Activated T-helper 9 cell treated with anti-CD3 and anti-CD28 coated beads, Interleukin-2, amount 50 U/mL, for 16 hours (primary cell): ENCODE results near the gene NACA.

Experiments
- DNase-seq: peaks from one replicate; pipeline ENCODE4 v3.0.0-alpha.2; 2020; ENCODE audit warnings: low read depth

Gene NACA

GRCh38 chr12:56687223-56688128, 37.6 kb downstream of the NACA start:
- DNase-seq = peak; percentile 46

DNA sequence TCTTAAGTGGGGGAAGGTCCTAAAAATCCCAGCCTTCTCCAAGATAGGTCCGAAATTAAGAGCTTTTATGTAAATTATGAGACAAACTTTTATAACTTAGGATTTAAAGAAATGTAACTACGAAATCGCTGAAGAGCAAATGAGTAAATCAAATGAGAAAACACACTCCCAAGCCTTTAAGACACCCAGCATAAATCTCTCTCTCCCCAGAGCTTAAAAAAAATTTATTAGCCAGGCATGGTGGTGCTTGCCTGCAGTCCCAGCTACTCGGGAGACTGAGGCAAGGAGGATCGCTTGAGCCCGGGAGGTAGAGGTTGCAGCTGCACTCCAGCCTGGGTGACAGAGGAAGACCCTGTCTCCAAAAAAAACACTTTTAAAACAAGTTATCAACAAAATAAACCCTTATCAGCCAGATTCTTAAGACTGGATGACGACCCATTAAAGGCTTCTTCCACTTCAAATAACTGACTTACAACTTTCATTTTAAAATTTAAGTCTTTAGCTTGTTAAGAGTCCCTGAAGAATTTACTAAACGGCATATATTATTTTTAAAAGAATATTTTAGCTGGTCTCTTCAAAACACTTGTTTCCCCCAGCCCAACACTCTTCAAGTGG, 40.2 kb downstream of the NACA start:
- no peak for DNase-seq

DNA sequence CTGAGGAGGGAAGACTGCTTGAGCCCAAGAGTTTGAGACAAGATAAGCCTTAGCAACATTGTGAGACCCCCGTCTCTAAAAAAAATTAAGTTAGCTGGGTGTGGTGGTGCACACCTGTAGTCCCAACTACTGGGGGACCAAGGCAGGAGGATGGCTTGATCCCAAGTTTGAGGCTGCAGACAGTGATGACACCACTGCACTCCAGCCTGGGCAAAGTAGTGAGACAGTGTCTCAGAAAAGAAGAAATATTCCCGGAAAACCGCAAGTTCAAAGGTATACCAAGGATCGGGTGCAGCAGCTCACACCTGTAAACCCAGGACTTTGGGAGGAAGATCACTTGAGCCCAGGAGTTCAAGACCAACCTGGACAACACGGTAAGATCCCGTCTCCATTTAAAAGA, 42.8 kb downstream of the NACA start:
- no peak for DNase-seq

- DNase-seq = no peak
These were observed 45.1 kb downstream of the NACA start for GRCh38 chr12:56679883-56680575.

DNA sequence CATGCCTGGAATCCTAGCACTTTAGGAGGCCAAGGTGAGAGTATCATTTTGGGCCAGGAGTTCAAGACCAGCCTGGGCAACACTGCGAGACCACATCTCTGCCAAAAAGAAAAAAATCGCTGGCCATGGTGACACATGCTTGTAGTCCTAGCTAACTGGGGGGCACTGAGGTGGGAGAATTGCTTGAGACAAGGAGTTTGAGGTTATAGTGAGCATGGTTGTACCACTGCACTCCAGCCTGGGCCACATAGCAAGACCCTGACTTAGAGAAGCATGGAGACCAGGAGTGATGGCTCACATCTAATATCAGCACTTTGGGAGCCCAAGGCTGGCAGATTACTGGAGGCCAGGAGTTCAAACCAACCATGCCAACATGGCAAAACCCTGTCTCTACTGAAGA, 46.2 kb downstream of the NACA start:
- no peak for DNase-seq

GRCh38 chr12:56677680-56678079, 47.4 kb downstream of the NACA start:
- DNase-seq = no peak

GRCh38 chr12:56676851-56677580, 48.1 kb downstream of the NACA start:
- no peak for DNase-seq

DNA sequence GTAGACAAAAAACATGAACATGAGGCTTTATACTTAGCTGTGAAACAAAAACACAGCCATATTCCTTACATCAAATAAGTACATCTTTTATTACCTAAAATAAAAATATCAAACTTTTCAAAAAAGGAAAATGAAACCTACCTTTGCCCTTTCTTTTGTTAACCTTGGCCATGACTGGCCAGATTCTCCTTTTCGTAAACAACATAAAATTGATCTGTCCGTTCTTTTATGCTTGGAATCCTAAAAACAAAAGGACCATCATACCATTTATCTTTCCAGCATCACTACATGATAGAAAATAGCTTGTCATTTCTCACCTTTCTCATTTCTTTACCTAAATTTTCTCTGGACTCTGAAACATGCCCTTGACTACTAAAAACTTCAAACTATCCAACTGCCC, 53.5 kb downstream of the NACA start:
- DNase-seq = no peak

DNA sequence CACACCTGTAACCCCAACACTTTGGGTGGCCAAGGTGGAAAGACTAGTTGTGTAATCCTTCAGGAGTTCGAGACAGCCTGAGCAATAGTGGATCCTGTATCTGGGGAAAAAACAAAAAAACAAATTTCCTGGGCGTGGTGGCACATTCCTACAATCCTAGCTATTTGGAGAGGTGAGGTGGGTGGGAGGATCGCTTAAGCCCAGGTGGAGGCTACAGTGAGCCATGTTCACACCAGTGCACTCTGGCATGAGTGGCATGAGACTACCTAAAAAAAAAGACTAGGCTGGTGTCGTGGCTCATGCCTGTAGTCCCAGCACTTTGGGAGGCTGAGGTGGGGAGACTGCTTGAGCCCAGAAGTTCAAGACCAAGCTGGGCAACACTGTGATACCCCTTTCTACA, 54.3 kb downstream of the NACA start:
- no peak for DNase-seq

GRCh38 chr12:56668197-56668457, 57.0 kb downstream of the NACA start:
- DNase-seq = no peak
